Measurements from ENCODE around the gene MAP4K4.

Gene MAP4K4

GRCh38 chr2:101693991-101694588 is 3.4 kb upstream of the MAP4K4 start:
- no peak for DNase-seq

DNA sequence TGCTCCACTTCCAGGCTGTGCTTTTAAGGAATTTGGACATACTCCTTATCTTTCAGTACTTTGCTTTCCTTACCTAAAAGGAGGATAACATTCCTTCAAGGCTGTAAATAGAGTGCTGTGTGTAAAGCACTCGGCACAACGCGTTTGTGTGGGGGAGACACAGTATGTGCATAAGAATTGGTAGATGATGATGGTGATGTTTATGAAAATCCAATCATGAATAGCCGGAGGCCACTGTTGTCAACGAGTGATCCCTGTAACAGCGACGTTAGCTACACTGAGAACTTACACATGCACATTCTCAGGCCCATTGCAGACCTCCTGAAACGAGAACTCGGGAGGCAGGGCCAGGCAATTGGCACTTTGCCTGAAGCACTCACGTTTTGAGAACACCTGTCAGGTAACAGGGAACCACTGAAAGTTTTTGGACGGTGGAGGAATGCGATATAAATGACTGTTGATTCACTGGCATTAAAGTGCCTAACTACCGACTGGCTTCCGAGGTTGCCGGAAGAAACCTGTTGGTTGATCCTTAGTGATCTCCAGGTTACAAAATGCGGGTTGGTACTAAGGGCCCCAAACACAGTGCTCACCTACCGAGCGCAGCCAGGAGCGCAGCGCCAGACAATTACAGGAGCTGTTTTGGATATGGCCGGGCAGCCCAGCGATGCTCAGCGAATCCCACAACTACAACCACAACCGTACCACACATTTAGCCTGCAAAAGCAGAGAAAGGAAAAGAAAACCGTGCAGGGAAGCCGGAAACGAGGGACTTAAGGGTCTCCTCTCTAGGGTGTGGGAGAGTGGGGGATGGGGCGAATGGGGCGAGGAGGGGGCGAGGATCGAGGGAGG is 1.0 kb upstream of the MAP4K4 start:
- no peak for DNase-seq

GRCh38 chr2:101698014-101698843 is 722 bp downstream of the MAP4K4 start:
- peak; percentile 74 for DNase-seq

DNA sequence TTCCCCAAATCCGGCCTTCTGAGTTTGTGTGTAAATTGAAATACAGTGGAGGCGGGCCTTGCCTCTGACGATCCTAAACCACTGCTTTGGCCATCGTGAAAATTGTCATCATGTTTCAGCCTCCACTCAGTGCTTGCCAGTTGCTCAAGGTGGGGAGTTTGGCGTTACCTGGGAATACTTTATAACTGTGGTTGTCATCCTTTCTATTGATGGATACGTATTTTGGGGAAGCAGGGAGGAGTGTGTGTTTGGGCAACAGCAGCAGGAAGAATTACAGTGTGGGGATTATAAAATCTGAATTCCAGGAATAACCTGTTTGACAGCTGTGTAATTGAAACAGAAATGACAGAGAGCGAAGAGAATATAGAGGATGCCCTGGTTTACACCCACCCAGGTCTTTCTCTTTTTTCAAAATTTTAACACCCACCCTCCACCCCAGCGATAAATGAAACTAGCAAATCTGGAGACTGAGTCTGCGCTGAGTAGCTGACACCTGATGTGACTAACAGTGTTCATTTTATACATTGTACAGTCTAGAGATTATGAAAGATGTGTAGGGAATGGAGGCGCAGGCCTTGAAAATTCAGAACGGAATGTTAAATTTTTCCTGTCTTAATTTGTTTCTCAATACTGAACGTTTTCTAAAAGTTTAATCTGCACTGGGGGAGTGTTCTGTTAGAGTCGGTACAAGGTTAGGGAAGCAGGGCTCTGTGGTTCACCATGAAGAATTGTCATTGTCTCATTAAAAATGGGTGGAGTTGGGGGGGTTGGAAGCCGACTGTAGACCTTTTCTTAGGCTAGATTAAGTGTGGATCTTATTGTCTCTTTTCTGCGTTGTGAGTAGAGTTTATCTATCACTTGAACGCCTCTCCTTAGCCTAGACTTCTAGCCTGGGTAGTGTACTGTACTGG is 1.6 kb downstream of the MAP4K4 start:
- peak; percentile 51 for DNase-seq

DNA sequence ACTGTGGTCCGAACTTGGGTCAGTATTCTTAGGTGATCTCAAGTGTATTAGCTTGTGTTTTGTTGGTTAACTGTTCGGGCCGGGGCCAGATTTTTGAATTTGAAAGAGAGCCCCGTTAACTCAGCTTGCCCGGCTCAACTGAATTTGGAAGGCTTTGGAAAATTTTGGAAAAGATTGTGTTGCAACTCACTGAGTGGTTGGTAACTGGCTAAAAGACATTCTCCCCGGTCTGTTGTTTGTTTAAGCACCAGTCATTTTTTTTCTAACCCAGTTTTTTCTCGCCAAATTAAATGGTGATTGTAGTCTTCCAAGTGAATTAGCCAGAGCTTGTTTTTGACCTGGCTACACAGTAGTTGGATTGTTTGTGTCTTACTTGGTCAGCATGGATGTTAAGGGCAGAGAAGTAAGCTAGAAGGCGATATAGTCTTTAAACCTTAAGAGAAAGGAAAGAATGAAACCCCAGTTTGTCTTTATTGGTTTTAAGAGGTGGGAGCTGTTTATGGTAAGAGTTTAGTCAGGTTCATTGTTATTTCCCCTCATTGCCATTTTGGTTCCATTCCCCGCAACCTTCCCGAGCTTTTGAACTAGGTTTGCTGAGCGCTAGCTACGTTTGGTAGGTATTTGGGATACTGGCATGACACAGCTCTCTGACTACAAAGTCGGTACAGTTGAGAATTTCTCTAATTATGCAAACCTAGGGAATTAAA is 2.4 kb downstream of the MAP4K4 start:
- peak; percentile 38 for DNase-seq

DNA sequence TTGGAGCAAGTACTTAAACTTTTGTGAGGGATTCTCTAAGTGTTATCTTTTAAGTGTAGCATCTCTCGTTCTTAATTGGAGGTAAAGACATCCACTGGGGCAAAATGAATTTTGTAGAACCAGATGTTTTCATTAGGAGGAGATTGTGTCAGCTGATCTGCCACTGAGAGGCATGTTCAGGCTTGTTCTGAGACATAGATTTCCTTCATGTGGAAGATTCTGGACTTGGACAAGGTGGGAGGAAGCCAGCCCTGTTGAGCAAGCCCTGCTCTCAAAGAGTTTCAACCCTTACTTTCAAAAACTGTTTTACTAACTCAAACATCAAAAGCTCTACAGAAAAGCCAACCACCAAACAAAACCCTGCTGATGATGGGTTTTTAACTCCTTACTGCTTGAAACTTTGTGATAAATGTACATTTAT is 6.5 kb downstream of the MAP4K4 start:
- no peak for DNase-seq

- DNase-seq: no peak
These were observed 7.5 kb downstream of the MAP4K4 start for GRCh38 chr2:101704816-101705578.

DNA sequence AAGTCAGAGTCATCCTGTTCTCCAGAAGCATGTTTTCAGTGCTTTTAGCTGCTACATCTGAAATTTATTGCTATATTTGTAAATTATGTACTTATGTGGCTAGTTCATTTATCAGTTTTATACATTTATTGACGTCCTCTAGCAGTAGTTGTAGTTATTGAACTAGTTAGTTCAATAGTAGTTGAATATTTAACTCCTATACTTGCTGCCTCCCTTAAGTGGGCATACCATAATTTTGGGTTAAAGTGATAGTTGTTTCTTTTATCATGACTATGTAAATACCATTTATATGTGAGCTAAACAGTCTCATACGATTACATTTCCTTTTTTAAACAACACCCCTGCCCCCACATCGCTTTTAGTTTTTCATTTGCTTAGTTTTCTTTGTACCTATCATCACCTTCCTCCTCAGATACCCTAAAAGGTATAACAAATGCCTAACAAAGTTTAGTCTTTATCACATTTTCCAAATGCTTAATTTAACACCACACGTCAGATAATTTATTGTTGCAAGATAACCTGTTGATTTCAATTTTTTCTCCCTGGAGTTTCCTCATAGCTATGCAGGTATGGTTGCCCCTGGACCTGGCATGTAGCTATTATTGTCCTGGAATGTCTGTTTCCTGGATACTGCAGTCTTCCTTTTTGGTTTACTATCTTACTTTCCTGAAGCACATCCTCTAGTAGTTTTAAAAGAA is 8.8 kb downstream of the MAP4K4 start:
- no peak for DNase-seq

DNA sequence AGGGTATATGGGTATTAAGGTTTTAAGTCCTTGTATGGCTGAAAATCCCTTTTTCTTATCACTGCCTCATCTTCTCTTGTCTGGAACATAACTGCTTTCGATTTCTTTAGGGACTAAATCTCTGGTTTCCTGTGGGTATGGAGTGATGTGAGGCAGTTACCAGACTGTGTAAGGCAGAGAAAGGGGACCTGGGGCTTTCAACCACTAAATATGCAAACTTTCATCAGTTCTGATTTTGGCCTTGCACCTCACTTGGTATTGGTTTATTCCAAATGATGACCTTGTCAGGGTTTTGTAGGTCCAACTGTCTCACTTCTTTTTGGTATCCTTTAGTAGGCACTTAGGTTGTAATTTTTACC is 9.3 kb downstream of the MAP4K4 start:
- no peak for DNase-seq

DNA sequence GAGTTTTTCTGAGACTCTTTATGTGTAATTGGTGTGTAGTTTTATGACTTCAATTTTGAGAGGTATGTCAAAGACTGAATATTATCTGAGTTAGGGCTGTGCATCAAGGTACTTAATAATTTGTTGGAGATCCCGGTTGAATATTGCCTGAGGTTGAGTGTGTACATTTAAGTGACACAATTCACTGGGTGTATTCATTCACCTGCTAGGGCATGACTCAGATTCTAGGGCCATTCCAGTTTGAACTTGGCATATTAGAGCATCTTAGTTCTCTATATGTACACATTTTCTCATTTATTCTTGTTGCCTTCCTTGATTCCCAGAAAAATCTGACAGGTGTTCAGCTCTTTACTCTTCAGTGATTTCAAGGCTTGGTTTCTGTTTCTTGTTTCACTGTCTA is 12.5 kb downstream of the MAP4K4 start:
- DNase-seq: no peak

DNA sequence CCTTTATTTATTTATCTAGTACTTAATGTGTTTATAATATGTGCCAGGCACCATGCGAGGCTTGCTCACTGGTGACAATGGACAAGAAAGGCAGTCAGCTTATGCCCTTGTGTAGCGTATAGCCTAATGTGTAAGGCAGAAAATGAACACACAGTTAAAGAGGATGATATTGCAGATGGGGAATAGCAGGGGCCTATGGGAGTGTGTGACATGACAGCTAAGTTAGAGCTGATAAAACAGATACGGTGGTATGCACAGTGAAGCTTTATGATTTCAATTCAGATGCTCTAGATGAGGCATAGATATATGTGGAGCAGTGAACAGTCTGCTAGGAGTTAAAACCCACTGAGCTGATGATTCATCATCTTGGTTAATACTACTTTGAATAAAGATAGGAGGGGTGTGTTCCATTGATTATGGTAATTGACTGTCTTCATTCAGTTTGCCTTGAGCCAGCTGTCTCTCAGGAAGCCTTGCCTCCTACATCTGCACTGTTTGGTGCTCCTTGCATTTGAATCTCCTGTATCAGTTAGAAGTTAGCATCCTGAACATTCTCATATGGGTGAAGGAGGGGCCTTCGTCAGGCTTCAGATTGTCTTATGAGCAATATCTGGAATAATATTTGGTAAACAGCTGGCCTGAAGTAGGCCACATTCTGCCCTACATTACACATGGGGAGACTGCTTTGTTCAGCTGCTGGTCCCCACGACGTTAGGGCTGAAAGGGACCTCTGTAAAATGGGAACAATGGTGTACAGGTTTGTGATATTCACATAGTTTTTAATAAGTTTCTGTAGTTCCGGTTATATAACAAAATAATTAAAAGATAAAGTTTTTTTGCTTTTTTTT is 13.2 kb downstream of the MAP4K4 start:
- DNase-seq: peak; percentile 28

- DNase-seq: no peak
These were observed 16.6 kb downstream of the MAP4K4 start for GRCh38 chr2:101714118-101714517.

GRCh38 chr2:101717071-101717845 is 19.8 kb downstream of the MAP4K4 start:
- no peak for DNase-seq

DNA sequence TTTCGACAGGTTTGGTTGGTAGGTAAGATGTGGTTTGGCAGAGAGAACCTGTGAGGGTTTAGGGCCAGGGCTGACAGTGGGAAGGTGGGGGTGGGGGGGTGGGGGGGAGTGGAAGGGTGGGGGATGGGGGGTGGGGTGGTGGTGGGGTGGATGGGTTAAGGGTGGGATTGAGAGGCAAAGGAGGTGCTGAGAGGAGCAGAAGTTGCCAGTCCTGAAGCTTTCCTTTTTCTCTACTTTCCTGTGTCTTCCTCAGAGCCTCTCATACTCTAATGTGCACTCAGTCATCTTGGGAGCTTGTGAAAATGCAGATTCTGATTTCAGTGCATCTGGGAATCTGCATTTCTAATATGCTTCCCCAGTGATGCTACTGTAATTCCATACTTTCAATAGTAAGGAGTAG is 21.0 kb downstream of the MAP4K4 start:
- no peak for DNase-seq

GRCh38 chr2:101718993-101719571 is 21.6 kb downstream of the MAP4K4 start:
- DNase-seq: no peak

DNA sequence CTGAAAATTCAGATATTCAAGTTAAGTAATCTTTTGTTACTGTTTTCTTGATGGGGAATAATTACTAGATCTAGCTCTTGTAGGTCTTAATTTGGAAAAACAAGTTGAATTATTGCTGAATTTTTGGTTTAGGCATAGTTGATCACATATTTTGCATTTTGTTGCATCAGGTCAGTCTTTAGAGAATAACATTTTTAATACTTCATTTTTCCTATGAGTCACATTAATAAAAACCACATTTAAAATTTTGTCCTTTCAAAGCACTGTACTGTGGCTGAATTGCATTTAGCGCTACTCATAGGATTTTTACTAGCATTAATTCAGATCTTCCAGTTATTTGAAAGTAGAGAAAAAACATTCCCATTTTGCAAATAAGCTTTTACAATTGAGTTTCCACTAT is 23.2 kb downstream of the MAP4K4 start:
- DNase-seq: no peak

DNA sequence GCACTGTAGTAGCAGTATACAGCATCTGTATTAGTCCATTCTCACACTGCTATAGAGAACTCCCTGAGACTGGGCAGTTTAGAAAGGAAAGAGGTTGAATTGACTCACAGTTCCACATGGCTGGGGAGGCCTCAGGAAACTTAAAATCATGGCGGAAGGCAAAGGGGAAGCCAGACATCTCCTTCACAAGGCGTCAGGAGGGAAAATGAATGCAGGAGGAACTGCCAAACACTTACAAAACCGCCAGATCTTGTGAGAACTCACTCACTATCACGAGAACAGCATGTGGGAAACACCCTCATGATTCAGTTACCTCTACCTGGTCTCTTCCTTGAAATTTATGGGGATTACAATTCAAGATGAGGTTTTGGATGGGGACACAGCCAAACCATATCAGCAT is 25.4 kb downstream of the MAP4K4 start:
- DNase-seq: no peak
